Posterior cingulate gyrus (tissue), 11 donors: ENCODE data around the gene HES4.
"Not testable (repeated sequence)": the region's sequence is repeated elsewhere in the genome, so short reads cannot be mapped to it uniquely, and the experiment has no call there.

Experiments
- DNase-seq, 10 donors: peaks; one replicate each; pipeline versions ENCODE4 v3.0.0 to v3.0.0-alpha.2; 2020 to 2021; ENCODE audit warnings: mixed read lengths in 3 of 10
- intact Hi-C: fragments of 100-400 bp; cut with DNase I; formaldehyde crosslinking; loops from one replicate; pipeline ENCODE4 v1.15.1; 2023

The HES4 gene

DNA sequence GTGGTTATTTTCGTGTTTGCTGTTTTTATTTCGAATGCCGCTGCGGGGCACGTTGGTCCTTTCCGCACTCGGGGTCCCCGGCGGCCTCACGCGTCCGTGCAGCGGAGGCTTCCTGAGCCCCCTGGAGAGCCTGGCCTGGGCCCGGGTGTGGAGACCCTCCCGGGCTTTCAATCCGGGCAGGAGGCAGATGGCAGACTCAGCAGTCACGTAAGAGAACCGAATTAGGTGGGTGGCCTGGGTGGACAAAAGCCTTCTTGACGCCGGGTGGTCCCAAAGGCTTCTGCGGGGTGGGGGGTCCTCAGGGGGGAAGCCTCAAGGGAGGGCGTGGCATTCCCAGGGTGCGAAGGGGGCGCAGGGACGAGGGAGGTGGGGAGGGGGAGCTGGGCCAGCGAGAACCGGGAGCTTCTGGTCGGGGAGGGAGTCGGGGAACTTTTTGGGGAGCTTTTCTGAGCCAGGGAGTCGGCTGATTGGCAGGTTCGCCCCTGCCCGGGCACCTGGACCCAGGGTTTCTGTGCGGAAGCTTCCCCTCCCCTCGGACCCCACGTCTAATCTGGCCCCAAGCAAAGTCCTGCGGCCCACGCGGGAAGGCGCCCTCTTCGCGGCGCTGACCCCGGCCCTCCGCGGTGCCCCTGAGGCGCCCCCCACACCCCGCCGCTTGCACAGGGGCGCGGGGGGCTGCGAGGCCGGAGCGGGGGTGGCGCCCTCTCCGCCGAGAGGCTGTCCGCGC is 1.3 kb upstream of the HES4 start:
- intact Hi-C loops: loop anchor here (1.0 to 5.0 kb wide), 2 partner anchors 17 to 99 kb away; no protein-coding TSS in a partner anchor
- DNase-seq: peak in 1 of 10 donors; percentile 63

DNA sequence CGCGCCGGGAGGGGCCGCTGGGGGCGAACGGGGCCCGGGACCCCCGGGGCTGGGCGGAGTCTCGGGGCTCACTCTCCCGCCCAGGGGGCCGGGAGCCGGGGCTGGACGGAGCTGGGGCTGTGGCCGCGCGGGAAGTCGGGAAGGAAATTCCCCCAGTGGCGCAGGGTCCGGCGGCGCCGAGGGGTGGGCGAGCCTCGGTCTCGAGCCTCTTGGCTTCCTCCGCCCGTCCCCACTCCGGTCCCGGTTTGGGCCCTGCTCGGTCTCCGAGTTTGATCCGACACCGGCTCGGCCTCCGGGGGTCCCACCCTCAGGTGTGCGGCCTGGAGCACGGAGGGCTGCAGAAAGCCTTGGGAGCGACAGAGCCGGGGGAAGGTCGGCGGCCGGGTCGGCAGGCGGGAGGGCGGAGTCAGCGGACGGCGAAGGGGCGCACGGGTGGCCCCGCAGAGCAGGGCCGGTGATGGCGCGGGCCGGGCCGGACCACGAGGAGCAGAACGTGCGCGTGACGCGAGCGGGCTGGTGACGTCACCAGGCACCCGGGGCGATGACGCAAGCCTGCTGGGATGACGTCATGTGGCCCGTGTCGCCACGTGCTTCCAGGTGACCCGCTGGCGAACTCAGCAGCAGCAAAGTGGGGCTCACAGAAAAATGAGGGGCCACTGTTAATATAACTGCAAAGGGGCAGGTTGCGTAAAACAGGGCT is 610 bp upstream of the HES4 start:
- DNase-seq: peak in 8 of 10 donors; percentile 45 to 94 (median 68)
- intact Hi-C loops: loop anchor here (1.0 to 5.0 kb wide), 2 partner anchors 16 to 98 kb away; no protein-coding TSS in a partner anchor

DNA sequence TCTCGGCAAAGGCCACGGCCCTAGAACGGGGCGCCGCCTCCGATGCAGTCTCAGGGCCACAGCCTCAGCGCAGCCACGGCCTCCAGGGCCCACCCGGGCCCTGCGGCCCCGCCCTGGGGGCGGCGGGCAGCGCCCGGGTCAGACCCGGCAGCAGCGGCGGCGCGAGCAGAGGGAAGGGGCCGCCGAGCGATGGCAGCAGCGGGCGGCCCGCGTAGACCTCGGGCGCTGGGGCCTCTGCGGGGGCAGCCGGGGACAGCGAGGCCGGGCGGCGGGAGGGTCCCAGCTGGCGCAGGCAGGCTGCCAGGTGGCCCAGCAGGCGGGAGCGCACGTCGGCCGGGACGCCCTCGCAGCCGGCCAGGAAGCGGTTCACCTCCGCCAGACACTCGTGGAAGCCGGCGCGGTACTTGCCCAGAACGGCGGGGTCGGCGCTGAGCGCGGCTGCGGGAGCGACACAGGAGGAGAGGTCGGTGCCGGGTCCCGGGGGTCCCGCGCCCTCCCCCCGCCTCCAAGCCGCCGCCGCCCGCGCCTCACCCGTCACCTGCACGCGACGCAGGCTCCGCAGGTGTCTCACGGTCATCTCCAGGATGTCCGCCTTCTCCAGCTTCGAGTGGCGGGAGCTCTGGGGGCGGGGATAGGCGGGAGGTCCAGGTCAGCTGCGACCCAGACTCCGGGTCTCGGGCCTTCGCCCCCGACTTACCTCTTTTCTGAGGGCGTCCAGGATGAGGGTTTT is 737 bp downstream of the HES4 start:
- intact Hi-C loops: no loop called here

DNA sequence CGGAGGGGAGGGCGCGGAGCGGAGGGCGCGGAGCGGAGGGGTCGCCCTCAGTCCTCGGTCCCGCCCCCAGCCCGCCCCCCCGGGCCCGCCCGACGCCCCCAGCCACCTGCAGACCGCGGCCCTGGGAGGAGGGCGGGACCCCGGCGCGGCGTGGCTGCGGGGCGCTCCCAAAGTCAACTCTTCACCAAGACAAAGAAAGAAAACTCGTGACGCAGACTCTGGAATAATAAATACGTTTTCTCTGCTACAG is 1.2 kb downstream of the HES4 start:
- DNase-seq: no peak
- intact Hi-C loops: no loop called here

More for the DNA sequence above, 737 bp downstream of the HES4 start:
- peak in 1 of 10 donors; percentile 85 for DNase-seq

DNA sequence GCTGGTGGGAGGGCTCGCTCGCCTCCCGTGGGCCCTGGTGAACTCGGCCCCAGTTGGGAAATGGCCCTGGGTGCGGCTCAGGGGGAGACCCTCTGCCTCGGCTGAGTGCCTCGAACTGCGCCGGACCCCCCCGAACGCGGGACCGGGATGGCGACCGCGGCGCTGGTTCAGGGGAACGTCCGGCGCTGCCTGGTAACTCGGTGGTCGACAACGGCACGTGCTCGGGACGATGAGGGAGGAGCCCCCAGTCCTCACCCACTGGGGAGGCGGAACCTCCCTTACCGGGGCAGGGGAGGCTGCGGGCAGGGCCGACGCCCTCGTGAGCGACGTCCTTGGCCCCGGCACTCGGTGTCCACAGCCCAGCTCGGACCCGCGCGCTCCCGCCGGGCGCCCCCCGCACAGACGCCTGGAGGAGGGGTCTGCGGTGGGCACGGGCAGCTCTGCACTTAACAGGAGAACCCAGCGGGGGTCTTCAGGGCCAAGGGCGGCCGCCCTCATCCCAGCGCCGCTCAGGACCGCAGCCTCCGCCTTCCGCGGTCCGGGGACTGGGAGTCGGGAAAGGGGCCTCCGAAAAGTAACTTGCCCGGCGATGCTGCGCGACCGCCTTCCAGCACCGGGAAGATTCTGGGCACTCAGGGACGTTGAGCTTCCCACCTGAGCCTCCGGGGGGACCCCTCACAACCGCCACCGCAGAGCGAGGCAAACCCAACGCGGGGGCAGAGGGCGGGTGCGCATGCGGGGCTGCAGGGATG is 1.7 kb downstream of the HES4 start:
- DNase-seq: peak in 2 of 10 donors; percentile 76 to 83
- intact Hi-C loops: no loop called here

DNA sequence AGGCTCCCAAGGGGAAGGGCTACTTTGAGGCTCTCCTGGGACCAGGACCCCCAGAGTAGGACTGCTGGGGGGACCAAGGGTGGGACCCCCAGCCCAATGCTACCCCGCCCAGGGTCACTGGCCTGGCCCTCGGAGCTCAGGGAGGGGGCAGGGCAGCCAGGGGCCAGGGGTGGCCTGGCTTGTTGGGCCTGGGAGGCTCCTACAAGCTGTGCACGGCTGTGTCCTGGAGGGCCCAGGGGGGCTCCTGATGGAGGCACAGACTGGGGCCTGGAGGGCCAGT is 2.2 kb downstream of the HES4 start:
- intact Hi-C loops: no loop called here
- peak in 1 of 10 donors; percentile 69 for DNase-seq

DNA sequence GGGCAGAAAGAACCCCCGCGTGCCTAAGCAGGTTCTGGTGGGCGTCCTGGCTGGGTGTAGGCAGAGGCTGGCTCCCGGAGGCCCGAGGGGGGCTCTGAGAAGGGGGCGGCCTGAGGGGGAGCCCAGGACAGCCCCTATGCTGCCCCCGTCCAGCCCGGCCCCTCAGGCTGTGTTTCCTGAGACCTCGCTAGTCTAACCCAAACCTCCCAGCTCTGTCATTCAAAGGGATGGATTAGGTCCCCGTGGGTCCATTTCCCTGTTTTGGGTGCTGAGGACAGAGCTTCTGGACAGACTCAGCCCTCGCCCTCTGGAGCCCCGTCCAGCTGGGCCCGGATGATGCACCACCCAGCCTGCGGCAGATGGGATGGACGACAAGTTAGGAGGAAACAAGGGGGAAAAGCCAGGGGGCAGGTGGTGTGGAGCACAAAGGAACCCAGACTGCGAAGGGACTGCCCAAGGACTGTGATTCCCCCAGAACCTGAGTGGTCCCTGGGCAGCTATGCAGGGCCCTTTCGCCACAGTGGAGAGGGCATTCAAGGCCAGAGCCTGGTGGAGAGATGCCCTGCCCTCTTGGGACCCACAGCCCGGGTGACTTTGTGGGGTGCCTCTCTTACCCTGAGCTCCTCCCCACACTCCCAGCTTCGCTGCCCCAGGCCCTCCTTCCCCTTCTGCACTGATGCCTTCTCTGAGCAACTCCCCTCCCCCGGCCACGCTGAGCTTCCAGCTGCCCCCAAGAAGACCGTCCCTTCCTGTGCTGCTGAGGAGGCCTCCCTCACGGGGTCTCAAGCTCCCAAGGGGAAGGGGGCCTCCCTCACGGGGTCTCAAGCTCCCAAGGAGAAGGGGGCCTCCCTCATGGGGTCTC is 2.8 kb downstream of the HES4 start:
- intact Hi-C loops: no loop called here
- peak in 1 of 10 donors; percentile 72 for DNase-seq

DNA sequence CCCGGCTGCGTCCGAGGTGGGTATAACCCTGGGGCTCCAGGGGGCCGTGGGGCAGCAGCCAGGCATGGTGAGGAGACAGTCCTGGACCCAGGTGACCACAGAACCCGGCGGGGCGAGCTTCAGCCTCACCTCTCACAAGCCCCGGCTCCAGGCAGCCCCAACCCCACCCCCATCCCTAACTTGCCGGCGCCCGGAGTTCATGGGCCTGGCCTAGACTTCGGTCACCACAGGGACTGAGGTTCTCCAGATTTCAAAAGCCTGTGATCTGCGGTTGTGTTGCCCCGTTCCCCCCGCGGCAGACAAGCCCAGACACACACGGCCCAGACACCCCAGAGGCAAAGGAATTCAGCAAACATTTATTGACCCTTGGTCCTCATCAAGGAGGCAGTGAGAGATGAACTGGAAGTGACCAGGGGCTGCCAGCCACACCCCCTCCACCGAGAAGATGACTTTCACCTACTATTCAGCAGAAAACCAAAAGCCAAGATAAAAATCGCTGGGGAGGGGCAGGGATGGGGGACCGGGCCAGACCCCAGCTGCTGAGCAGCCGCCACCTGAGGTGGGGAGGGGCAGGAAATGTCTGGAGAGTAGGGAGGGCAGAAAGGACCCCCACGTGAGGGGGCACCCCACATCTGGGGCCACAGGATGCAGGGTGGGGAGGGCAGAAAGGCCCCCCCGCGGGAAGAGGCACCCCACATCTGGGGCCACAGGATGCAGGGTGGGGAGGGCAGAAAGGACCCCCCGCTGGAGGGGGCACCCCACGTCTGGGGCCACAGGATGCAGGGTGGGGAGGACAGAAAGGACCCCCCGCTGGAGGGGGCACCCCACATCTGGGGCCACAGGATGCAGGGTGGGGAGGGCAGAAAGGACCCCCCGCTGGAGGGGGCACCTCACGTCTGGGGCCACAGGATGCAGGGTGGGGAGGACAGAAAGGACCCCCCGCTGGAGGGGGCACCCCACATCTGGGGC is 3.9 kb downstream of the HES4 start:
- intact Hi-C loops: no loop called here
- DNase-seq: peak in 1 of 10 donors; percentile 80

DNA sequence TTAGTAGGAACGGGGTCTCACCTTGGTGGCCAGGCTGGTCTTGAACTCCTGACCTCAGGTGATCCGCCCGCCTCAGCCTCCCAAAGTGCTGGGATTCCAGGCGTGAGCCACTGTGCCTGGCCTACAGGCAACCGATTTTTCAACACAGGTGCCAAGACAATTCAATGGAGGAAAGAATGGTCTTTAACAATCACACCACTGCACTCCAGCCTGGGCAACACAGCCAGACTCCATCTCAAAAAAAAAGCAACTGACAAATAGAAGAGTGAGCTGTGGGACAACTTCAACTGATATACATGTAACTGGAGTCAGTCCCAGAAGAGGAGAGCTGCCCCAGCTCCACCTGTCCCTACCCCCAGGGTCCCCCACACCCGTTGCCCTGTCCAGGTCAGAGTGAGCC is 5.4 kb downstream of the HES4 start:
- intact Hi-C loops: not testable (repeated sequence)
- DNase-seq: peak in 1 of 10 donors; percentile 67

DNA sequence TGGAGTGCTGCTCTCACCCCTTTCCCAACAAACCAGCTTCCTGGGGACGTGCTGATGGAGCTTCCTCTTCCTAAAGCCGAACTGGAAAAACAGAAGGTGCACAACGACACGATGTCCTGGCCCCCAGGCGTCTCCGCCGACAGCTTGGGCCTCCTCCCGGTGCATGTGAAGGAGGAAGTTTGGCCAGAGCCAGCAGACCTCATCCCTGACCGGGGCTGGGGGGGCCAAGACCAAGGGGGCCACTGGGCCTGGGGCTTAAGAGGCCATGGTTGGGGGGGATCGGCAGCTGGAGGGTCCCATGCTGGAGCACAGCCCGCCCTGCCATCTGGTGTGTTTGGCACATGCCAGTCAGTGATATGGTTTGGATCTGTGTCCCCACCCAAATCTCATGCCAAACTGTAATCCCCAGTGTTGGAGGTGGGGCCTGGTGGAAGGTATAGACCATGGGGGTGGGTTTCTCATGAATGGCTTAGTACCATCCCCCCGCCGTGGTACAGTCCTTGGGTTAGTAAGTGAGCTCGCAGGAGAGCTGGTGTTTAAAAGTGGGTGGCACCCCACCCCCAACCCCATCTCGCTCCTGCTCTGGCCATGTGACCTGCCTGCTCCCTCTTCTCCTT is 6.4 kb downstream of the HES4 start:
- intact Hi-C loops: no loop called here
- peak in 1 of 10 donors; percentile 62 for DNase-seq

DNA sequence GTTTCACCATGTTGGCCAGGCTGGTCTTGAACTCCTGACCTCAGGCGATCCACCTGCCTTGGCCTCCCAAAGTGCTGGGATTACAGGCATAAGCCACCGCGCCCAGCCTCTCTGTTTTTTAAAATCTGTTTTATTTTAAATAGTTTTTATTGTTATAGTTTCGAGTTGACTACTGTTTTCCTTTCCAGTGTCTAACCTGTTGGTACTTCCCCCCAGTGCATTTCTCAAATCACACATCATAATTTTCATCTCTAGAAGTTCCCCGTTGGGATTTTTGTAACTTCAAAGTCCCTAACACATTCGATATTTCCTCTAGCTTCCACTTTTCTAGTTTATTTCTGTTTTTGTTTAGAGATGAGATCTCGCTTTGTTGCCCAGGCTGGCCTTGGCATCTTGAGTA is 7.5 kb downstream of the HES4 start:
- DNase-seq: no peak
- intact Hi-C loops: no loop called here

DNA sequence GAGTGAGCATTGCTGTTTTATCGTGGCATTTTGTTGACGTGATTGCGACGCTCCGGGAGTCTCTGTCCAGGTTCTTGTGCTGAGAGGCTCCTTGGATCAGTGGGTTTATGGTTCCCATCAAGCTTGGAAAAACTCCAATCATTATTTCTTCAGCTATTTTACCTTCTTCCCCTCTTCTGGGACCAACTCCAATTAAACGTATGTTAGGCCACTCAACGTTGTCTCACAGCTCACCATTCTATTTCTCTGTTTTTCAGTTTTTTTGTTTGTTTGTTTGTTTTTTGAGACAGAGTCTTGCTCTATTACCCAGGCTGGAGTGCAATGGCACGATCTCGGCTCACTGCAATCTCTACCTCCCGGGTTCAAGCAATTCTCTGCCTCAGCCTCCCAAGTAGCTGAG is 8.0 kb downstream of the HES4 start:
- intact Hi-C loops: no loop called here
- peak in 1 of 10 donors; percentile 32 for DNase-seq

DNA sequence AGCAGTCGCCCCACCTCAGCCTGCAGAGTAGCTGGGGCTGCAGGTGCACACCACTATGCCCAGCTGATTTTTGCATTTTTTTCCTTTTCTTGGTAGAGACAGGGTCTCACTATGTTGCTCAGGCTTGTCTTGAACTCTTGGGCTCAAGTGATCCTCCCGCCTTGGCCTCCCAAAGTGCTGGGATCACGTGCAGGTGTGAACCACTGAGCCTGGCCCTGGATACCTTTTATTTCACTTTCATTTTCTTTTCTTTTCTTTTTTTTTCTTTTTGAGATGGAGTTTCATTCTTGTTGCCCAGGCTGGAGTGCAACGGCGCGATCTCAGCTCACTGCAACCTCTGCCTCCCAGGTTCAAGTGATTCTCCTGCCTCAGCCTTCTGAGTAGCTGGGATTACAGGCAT is 8.6 kb downstream of the HES4 start:
- DNase-seq, intact Hi-C loops: not testable (repeated sequence)

DNA sequence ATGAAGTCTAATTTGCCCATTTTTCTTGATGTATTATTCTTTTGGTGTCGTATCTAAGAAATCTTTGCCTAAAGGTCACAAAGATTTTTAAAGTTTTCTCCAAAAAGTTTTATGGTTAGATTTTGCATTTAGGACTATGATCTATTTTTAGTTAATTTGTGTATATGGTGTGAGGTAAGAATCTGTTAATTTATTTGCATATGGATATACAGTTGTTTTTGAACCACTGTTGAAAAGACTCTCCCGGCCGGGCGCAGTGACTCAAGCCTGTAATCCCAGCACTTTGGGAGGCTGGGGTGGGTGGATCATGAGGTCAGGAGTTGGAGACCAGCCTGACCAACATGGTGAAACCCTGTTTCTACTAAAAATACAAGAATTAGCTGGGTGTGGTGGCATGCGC is 11.8 kb downstream of the HES4 start:
- DNase-seq, intact Hi-C loops: not testable (repeated sequence)

DNA sequence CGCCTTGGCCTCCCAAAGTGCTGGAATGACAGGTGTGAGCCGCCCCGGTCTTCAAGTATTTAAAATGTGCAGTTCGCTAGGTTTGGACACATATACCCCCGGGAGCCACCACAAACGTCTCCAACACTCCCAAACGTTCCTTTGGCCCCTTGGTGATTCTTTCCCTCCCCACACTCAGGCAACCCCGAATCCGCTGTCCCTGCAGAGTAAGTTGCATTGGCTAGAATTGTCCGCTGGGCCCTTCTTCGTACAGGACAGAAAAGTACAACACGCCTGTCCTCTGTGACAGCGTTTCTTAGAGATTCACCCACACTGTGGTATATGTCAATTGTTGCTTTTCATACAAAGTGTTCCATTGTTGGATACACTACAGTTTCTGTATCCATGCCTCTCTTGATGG is 14.8 kb downstream of the HES4 start:
- peak in 1 of 10 donors; percentile 61 for DNase-seq
- intact Hi-C loops: loop anchor here (2.0 kb wide), 1 partner anchor 78 kb away; no protein-coding TSS in a partner anchor

DNA sequence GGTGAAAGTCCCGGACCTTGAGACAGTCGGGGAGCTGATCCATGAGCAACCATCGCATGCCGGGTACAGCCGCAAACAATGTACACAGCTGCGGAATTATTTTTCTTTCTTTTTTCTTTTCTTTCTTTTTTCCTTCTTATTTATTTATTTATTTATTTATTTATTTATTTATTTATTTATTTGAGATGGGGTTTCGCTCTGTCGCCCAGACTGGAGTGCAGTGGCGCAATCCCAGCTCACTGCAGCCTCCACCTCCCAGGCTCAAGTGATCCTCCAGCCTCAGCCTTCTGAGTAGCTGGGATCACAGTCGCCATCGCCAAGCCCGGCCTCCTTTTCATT is 15.5 kb downstream of the HES4 start:
- intact Hi-C loops: loop anchor here (1.0 to 2.0 kb wide), 2 partner anchors 17 to 78 kb away; no protein-coding TSS in a partner anchor

DNA sequence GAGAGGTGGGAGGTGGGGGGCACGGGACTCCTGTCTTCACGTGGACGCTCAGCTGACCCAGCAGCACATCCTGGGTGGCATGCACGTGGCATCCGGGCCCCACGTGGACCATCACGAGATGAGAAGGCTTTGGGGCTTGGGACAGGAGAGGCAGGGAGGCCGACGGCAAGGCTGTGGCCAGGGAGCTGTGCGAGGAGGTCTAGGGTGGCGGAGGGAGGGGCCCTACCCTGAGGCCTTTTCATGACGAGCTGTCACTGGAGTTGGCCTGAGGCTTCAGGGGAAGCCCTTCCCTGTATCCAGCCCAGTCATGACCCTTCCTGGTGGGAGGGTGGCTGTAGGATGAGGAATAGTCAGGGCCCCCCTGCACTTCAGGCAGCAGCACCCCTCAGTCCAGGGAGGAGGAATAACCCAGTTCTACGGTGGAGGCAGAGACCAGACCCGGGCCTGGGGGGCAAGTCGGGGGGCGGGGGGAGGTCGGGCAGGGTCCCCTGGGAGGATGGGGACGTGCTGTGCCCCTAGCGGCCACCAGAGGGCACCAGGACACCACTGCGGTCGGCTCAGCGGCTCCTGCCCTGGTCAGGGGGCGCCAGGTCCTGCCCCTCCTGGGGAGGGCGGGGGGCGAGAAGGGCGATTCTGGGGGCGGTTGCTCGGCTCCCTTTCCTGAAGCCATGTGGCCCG is 16.0 kb downstream of the HES4 start:
- DNase-seq: peak in 4 of 10 donors; percentile 50 to 92 (median 64)
- intact Hi-C loops: loop anchor here (1.0 to 2.0 kb wide), 2 partner anchors 17 to 79 kb away; no protein-coding TSS in a partner anchor

More for the DNA sequence above, 15.5 kb downstream of the HES4 start:
- peak in 1 of 10 donors; percentile 35 for DNase-seq
